NOMO-1 treated with dmso at 0.1 percent for 144 hours (cell line): Measurements from ENCODE around the gene KRT86.
"Not testable (repeated sequence)": the region's sequence is repeated elsewhere in the genome, so short reads cannot be mapped to it uniquely, and the experiment has no call there.

Experiments used
- DNase-seq: peaks from one replicate; lab custom pipeline; 2025; ENCODE audit not compliant: unreplicated experiment; lab: John Stamatoyannopoulos, UW

Gene KRT86

DNA sequence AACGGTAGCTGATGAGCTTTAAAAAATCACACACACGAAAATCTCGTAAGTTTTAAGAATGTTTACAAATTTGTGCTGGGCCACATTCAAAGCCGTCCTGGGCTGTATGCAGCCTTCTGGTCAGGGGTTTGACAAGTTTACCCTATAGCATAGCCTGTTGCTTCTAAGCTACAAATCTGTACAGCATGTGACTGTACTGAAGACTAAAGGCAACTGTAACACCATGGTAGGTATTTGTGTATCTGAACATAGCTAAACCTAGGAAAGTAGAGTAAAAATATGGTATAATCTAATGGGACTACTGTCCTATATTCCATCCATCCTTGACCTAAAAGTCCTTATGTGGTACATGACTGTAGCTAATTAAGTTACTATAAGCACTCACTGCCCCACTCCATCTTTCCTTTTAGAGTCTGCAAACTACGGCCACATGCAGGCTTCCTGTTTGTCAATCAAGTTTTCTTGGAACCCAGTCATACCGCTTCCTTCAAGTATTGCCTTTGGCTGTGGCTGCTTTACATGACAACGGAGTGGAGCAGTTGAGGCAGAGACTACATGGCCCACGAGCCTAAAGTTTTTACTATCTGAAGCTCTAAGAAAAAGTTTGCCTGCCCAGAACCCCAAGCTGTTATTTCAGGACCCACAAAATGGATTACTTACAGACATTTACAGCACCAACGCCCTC lies 22.9 kb upstream of the KRT86 start:
- no peak for DNase-seq

DNA sequence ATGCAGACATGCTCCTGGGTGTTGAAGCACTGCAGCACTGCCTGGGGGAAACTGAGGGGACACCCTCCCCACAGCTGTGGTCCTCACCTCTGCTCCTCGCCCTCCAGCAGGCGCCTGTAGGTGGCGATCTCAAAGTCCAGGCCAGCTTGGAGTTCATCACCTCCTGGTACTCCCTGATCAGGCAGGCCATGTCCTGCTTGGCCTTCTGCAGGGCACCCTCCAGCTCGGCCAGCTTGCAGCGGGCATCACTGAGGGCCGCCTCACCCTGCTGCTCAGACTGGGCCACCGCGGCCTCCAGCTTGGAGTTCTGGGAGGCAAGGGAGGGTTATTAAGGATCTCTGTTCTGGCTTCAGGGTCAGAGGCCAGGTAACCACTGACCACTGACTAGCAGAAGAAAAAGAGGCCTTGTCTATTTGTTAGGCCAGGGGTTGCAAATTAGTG lies 22.2 kb upstream of the KRT86 start:
- DNase-seq, result not testable (repeated sequence)

DNA sequence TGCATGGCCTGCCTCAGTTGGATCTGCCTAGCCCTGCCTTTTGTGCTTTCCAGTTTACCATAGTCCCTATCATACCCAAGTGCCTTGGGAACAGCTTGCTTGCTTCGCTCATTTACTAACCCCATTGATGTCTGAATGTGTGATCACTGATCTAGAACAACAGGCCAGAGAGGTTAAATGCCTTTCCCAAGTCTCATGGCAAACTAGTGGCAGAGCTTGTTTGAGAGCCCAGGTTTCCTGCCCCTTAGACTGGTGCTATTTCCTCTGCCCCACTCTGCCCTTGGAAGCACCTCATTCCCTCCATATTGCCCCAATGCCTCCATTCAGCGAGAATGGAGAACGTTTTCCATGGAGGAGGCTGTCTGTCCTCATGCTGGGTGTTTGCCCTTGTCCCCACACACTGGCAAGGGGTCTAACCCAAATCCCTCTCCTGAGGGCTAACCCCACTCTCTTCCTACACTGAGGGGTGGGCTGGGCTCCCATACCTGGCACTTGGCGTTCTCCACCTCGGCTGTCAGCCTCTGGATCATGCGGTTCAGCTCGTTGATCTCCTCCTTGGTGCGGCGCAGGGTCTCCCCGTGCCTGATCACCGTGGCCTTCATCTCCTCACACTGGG lies 21.6 kb upstream of the KRT86 start:
- DNase-seq, result no peak

DNA sequence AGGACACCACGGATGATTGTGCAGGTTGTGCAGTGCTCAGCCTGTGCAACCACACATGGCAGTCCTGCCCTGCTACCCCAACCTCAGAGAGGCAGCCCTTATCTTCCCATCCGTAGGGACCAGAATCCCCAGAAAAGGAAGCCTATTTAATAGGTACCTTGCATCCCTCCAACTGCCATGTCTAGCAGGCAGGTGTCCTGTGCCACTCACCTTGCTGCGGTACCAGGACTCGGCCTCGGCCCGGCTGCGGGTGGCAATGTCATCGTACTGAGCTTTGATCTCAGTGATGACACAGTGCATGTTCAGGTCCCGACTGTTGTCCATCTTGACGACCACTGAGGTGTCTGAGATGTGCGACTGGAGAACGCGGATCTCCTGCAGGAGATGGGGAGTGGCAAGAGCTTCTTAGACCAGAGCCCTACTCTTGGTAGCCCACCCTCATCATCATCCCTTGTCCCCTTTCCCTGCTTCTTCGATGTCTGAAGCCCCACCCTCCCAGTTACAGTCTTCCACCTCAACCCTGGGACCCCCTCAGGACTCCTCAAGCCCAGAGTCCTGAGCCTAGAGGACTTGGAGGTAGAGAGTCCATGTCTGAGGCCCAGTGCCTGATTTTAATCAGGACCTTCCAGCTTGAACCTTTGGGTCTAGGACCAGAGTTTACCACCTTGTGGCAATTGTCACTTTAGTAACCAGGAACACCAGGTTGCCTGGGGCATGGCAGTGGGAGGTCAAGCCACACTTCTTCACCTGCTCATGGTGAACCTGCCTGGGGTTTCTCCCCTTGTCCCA lies 20.9 kb upstream of the KRT86 start:
- no peak for DNase-seq

DNA sequence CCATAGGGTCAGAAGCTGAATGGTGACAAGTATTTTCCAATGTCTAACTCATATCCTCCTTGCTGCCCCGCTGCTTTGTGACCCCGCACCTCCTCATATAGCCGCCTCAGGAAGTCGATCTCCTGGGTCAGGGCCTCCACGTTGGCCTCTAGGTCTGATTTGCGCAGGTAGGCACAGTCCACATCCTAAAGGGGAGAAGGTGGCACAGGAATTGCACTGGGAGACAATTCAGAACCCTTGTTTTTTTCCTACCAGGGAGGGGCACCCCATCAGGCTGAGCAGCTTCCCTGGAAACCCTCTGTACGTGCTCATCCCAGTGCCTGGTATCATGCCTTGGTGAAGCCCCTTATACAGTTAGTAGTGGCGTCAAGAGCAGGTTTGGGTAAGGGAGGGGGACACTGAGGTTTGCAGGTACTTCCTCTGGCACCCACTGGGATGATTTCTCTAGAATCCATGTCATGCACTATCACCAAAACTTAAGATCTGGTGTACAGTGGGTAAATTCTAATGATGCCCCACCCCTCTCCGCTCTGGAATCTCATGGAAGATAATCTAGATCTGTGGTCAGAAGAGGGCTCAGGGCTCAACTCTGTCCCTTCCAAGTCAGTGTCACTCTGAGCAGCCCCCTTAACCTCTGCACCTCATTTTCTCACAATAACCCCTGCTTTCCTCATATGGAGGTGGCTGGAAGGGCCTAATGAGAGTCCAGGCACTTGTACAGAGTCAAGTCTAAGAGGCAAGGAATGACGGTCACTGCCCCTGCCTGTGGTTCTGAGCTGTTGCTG lies 20.1 kb upstream of the KRT86 start:
- DNase-seq, result no peak

DNA sequence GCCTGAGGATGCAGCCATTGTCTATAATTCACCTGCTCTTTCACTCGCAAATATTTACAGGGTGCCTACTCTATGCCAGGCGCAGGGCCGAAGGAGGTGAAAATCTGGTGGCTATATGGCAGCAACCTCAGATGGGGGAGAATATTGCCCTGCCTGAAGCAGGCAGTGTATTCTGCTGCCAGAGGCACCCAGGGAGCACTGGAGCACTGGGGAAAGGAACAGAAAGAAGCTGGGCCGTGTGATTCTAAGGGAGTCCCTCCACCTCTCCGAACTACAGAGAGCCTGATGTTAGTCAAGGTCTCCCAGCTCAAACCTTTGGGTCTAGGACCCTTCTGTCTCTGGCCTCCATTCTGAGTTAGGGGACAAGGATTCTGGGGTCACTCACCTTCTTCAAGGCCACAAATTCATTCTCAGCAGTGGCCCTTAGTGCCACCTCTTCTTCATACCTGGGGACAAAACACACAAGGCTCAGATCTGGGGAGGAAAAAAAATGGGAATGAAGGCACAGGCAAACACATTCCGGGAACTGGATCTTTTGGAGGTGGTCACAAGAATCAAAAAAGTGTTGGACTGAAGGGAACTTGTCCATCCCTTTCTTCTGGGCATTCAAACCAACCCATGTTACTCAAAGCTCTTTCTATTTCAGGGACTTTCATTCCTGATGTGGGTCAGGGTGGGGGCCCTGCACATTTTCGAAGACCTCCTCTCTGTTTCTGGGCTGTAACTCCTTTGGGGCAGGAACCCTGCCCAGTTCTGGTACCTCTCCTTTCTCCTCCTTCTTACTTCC lies 19.3 kb upstream of the KRT86 start:
- DNase-seq, result no peak

DNA sequence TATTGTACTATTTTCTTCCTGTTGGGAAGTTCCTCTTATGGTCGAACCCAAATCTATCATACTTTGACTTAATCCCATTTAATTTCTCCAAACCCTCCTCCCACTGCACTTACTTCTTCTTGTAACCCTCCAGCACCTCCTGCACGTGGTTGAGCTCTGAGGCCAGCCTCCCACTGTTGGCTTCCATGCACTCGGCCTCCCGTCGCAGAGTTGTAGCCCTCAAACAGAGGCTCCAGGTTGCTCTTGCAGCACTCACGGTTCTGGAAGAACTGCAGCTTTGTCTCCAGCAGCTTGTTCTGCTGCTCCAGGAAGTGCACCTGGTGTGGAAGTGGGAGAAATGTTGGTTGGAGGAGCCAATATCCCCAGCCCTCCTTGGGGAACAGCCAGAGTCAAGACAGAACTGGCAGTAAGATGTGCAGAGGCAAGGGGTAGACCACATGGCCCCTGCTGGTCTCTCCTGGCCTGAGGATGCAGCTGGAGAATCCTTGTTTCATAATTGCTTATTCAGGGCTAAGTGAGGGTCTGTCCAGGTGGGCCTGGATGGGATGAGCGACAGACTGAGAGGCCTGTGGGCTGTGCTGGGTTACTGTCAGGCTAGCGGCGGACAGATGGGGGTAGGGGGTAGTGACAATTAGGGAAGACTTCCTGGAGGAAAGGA lies 18.4 kb upstream of the KRT86 start:
- DNase-seq, result no peak

DNA sequence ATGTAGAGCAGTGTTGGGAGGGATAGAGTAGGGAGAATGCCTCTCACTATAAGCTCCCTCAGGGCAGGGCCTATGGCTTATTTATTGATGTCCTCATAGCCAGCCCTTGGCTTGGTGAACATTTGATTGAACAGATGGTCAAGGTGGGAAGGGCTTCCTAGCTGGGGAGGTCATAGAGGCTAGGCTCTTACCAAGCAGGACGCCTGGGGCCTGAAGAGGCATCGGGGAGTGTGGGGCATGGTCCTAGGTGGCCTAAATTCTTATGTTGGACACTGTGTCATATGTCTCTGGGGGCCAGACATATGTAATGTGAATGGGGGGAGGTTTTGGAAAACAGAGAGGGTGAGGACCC lies 17.9 kb upstream of the KRT86 start:
- no peak for DNase-seq

DNA sequence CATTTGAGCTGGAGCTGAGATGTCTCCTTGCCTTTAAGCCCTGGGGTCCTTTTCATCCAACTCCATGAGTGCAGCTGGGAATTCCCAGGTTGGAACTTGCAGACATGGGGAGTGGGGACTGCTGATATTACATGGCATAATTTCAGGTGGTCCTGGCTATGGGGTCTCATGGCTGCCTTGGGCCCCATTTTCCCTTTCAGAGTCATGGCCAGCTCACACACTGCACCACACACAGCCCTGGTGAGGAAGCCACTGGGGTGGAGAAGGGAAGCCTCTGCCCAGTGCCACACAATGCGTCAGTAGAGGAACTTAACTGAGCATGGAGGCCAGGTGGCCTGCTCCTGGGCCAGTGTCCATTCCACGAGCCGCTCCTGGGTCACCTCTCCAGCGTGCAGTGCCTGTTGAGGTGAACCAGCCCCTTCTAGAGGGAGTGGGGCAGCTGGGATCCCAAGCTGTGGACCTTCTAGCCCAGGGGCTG lies 17.3 kb upstream of the KRT86 start:
- no peak for DNase-seq

DNA sequence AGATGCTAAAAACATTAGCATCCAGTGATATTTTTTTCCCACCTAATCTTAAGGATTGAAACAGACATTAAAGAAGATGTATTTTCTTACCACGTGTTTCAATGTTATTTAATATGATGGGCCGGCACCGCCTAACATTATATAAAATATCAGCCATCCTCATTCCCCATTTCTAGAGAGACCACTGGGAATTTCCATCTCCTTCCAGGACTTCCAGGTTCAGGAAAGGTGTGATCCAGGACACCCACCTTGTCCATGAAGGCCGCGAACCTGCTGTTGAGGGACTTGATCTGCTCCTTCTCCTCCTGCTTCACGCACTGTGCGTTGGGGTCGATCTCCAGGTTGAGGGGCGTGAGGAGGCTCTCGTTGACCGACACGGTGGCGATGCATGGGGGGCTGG lies 16.5 kb upstream of the KRT86 start:
- not testable (repeated sequence) for DNase-seq

DNA sequence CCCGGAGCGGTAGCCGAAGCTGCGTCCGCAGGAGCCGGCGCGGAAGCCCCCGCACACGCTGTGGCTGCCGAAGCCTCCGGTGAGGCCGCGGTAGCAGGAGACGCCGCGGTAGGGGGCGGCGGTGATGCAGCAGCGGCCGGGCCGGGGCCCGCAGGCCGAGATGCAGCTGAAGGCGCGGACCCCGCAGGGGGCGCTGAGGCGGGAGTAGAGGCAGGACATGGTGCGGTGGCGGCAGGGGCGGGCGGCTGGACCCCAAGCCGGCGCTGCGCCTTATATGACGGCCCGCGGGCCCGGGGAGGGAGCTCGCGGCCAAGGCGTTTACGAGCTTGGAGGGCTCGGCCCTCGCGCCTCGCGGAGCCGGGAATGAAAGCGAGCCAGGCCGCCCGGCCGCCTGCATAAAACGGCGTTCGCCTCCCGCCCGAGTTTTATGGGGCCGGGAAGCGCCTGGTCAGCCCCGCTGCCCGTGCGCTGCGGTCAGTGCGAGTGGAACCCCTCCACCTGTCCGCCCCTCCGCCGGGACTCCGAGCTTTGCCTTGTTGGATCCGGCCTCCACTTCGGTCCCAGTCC lies 16.0 kb upstream of the KRT86 start:
- no peak for DNase-seq

DNA sequence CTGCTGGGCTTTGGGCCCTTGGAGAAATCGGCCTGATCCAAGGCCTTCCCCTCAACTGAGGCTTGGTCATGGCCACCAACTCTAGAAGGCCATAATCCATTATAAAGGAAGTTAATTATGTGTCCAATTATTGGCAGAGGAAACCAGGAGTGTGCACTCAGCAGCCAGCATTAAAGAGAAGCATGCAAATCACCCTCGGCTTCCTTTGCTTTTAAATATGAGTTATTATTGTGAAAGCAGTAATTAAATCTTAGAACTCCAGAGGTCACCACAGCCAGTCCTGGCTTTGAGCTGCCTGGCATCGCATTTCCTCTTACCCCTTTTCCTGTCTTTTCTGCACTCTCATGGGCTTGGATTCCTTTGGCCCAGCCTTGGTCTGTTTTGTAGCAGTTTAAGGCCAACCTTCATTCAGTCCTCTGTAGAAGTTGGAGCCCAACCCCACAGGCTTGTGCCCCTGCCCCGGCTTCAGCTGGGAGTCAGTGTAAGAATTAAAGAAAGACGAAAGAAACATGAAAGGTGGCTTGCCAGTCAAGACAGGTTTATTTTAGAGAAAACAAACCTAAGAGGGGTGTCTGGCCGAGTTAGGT lies 14.7 kb upstream of the KRT86 start:
- DNase-seq, result peak; percentile 42

DNA sequence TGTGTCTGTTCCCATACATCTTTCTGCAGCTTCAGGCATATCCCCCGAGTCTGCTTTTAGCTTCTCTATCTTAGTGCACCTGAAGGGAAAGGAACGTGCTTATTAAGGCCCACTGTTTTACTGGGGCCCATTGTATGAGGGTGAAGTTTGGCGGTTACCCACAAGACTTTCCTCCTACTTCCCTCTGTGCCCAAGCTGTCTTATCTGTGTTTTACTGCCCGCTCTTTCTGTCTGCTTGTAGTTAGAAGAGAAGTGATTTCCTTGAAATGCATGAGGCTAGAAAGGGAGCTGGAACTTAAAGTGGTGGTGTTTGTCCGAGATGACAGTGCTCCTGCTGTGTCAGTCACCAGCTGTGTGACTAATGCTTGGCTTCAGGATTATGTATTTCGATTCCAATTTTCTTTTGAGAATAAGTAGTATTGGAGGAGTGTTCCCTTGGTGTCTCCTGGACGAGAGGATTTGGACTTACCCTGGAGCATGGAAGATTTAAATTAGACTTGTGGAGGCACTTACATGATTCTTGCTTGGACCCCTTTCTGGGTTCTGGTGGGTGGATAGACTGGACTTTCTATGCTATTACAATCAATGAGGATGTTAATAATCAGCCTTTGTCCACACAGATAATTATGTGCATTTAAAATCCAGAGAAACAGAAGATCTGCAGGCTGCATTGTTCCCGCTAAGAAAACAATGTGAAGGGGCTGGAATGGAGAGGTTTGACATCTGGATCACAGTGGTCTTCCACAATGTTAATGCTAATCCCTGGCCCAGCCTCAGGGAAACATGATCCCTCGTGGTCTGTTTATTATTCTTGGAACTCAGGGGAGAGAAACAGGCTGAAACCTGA lies 13.9 kb upstream of the KRT86 start:
- peak; percentile 32 for DNase-seq

DNA sequence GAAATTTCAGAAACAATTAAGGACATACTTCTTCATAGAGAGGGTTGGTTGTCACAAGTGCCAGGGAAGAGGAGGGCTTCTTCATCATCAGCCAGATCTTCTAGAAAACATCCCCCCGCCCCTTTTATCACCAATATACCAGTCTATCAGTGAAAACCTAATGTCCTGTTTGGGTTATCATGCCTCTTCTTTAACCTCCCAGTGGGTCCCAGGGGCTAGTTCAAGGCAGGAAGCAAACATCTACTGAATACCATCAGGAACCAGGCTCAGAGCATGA lies 13.3 kb upstream of the KRT86 start:
- no peak for DNase-seq

DNA sequence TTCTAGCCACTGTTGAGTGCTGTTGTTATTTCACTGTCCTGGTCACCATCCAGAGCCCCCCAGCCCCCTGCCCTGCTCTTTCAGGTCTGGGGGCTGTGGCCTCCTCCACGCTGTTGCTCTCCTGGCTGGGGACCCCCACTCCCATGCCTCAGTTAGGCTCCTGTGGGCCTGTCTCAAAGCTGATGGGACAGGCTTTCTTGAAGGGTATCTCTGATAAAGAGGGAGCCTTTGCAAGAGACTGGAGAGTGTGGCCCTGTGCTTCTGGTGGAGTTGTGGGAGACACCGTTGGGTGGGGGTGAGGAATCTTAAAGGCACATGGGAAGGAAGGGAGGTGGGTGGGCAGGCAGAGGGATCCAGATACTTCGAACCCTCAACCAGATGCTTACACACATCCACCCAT lies 12.2 kb upstream of the KRT86 start:
- DNase-seq, result no peak

DNA sequence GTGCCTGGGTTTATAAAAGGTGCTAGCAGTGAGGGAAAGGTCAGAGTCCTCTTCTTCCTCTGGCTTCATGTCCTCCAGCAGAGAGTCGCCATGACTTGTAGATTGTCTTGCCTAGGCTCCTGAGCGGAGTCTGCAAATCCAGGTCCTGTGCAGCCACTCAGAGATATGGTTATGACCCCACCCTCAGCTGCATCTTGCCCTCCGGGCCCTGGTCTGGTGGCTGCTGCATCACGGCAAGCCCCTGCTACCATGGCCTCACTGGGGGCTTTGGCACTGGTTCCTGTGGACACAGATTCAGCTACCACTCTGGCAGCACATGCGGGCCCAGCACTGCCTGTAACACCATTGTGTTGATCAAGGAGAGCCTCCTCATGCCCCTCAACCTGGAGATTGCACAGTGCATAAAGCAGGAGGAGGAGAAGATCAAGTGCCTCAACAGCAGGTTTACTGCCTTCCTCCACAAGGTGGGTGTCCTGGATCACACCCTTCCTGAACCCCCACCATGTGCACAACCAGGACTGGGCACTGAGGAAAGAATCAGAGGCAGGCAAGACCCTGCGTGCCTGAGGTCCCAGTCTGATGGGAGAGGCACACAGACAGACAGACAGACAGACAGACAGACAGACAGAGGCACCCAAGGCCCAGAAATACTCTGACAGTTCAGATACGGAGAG lies 10.5 kb upstream of the KRT86 start:
- no peak for DNase-seq

DNA sequence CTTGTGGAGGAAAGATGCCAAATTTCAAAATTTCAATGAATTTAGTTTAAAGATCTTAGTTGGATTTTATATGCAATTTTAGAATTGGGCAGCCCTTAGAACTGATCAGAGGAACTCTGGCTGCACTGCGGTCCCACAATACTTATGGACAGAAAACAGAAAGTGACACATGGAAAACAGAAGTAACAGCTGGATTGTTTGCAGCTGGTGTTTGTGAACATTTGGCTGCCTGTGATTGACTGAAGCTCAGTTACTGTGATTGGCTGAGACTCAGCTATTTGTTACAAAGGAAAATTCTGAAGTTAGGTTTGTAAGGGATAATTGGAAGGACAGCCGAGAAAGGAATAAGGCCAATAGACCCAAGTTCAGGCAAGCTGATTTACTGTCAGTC lies 10.0 kb upstream of the KRT86 start:
- no peak for DNase-seq

DNA sequence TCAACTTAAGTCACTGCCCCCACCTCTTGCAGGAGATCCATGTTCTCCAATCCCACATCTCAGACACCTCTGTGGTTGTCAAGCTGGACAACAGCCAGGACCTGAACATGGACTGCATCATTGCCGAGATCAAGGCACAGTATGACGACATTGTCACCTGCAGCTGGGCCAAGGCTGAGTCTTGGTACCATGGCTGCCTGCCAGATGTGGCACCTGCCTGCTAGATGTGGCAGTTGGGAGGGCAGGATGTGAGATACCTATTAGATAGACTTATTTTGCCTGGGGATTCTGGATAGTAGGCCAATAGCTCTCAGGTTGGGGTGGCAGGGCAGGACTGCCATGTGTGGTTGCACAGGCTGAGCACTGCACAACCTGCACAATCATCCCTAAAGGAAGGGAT lies 7.9 kb upstream of the KRT86 start:
- no peak for DNase-seq
